Measurements from ENCODE around the gene RNASE13.
A peak's percentile ranks its signal among the peaks of the same experiment; 100 is the strongest.
"Not testable (repeated sequence)": the region's sequence is repeated elsewhere in the genome, so short reads cannot be mapped to it uniquely, and the experiment has no call there.

Gene RNASE13

DNA sequence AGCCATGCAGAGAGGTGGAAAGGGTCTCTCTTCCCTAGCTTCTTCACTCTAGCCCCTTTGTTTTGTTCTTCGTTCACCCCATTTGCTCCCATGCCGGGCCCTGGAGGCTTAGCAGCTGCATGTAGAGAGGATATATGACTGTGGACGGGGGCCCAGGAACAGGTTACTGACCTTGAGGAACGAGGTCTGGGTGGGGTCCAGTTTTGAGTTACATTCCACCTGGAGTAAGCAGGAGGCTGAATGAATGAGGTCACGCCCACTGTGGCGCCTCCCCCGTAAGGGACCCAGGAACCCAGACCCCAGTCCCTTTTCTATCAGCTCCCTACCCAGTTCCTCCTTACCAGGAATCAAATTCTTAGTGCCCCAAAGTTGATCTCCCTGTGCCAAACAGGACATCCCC is 16.3 kb downstream of the RNASE13 start:
- DNase-seq: no peak

DNA sequence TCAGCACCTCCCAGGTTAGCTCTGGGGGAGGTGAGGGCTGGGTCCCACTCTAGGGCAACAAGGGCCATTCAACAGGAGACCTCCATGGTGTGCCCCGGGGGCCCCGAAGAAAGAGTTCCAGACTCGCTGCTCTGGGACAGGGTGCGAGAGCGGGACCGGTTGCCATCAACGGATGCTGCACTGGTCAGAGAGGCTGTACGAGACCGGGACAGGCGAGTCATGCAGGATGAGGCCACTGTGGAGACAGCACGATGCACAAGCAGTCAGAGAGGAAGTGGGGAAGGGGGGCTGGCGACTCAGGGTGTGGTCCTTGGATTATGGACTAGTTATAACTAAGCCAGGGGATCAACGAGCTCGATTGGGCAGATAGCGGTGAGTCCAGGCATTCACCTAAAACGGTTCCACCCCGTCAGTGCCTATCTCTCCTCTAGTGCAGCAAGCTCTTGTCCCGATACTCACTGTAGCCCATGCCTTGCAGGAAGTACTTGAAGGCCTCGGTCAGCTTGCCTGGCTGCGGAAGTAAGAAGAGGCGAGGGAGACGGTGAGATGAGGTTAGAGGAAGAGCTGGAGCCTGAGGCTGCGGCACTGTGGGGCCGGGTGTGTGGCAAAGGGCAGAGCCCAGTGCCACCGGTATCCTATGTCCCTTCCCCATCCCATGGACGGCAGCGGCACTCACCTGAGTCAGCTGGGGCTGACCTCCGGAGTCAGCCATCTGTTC is 16.9 kb downstream of the RNASE13 start:
- DNase-seq: no peak

DNA sequence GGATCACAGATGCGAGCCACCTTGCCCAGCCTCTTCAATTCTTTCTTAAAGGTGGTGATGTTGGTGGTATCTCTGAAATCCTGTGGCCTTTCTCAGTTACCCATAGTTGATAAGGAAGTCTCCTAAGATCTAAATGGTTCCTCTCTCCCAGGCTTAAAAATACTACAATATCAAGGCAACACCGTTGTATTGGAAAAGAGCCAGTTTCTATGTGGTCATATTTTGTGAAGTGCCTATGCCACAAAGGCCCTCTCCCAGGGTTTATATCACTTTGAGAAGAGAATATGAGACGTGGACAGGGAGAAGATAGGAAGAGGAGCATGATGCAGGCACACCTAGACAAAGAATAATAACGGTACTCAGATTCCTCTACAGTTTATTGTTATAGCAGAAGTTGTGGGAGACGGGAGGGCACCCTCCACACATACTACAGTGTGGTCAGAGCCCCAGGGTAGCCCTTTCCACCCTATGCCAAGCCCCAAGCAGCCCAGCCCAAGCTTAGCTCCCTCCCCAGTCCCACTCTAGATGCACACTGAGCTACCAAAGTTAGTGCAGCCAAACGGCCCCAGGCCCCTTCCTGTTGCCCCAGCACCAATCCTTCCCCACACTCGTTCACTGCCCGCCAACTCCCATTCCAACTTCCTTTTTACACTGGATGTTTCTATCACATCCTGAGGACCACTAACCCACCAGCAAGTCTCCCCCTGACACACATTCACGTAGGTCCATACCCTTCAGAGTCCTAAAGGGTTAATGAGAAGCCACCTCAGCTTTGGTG is 18.0 kb downstream of the RNASE13 start:
- DNase-seq: no peak

DNA sequence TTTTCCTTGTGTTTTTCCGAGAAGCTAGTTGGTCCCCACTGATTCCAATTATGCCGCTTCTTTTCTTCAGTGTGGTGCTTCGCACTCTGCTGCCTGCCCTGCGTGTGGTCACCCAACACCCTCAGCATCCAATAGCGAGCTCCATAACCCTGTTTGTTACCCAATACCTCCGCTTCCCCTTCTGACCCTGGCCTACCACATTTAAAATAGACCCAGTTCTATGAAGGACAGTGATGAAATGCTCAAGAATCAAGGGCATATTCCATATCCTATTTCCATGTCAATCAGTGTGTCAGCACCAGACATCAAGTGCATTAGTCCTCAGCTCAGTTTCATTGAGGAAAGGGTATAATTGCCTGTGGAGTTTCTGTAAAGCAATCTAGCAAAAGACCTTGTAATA is 19.3 kb downstream of the RNASE13 start:
- DNase-seq: no peak

DNA sequence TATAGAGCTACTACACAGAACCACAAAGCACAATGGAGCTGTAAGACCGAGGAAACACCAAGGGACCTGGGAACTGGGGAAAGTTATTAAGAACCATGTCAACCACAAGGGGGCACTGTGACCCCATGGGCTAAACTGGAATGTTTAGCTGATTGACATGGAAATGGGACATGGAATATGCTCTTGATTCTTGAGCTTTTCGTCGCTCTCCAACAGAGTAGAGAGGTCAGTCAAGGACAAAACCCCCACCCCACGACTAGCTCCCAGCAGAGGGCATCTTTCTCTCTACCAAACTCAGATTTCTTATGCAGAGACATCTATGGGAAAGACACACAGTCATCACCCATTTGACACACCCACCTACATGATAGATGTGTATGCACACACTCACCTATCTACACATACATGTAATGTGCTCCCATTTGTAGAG is 19.8 kb downstream of the RNASE13 start:
- DNase-seq: peak; percentile 86

DNA sequence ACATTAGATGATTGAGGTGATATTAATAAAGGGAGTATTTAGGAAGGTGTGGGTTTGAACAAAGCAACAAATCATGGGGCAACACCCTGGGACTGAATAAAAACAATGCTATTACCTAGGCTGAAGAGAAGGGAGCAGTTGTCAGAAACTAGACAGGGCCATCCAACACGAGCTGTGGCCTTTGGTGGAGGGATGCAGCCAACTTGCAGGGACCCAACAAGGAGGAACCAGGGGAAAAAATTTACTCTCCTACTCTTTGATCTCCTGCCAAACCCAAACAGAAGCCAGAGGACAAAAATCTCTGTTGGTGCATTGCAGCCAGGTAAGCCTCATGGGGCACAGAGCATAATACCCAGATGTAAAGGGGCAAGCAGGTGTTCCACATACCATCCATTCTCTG is 23.5 kb downstream of the RNASE13 start:
- DNase-seq: no peak

DNA sequence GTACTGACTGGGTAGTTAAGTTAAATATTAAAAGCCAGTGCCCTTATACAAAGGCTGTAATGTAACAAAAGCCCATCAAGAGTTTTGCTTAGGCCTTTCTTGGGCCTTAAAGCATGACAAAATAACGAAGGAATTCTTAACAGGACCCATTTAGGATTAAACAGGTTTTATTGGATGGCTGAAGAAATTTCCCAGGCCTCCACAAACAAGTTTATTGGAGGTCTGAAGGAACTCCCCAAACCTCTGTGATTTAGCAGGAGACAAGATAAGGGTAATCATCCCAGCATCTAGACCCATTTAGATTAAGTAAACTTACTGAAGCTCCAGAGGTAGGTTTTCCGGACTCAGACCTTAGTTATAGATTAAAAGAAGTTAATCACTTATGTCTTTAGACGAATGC is 24.9 kb downstream of the RNASE13 start:
- not testable (repeated sequence) for DNase-seq

DNA sequence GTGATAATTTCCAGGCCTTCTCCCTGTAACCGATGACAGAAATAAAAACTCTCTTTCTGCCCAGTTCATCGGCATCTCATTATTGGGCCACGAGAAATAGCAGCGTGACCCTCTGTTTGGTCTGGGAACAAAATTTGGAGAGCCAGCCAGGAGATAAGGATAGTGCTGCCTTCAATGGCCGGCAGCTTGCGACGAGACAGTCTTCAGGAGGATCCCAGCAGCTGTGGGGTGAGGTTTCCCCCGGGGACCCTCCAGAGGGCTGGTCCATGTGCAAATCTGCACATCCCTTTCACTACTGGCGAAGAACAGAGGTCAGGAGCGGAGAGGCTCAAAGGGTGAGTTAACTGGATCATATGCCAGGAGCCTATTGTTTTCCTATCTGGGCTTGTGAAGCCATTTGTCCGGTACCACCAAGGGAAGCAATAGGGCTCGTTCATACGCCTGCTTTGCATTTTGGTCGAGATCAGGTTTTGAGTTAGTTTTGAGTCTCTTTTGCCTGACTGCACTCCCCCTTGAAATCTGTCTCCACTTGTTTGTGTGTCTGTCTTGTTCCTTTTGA is 30.7 kb downstream of the RNASE13 start:
- DNase-seq: no peak

DNA sequence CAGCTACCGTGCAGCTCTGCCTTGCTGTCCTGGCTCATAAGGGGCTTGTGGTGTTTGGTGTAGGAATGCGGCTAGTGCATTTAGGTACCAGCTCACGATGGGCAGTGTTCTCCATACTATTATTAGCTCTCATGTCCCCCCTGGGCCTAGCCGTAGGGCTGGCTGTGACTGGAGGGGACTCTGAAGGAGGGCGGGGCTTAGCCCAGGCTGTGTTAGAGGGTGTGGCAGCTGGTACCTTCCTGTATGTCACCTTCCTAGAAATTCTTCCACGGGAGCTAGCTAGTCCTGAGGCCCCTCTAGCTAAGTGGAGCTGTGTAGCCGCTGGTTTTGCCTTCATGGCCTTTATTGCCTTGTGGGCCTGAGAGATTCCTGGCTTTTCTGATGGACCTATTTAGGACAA is 33.4 kb downstream of the RNASE13 start:
- no peak for DNase-seq

DNA sequence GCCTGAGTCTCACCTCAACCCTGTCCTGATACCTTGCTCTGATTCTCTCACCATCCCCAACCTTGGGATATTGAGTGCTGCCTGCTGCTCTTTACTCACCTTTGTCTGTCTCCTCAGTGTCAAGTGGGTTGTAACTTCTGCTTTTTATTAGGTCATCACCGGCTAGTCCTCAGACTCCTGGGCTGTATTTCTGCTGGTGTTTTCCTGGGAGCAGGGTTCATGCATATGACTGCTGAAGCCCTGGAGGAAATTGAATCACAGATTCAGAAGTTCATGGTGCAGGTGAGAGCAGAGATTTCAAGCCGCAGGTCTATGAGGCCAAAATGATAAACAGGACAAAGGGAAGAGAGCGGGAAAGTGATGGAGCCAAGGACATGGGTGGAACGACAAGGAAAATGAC is 35.0 kb downstream of the RNASE13 start:
- no peak for DNase-seq

DNA sequence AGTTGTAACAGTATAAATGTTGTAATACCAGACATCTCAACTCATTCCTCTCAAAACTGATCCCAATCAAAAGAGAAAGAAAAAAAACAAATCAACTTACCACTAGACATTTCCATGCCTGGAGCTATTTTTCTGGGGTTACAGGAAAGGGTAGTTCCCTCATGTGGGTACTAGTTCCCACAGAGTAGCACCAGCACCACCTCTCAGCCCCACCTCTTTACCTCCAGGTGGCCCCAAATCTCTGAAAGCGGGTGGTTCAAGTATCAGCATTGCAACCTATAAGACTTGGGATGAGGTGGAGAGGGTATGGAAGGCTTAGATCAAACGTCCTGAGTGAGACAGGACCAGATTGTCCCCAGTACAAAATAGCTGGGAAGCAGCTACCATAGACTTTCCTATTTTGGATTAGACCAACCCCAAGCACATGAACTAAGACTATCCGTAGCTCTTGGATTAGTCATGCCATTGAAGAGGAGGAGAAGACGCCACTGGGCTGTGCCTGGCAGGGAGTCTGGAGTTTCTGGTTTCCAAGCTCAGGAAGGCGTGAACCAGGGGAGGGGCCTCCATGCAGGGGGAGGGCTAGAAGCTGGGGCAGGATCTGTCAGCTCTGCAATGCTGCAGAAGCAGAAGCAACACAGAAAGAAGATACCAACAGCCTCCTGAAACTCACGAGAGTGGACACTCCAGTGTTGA is 35.8 kb downstream of the RNASE13 start, which contains the start of gene SLC39A2:
Gene SLC39A2 (plus strand): TSS at position 620 of the 693 bp plus-strand sequence. CDS start 154 bp downstream, outside the sequence.
- DNase-seq: no peak

DNA sequence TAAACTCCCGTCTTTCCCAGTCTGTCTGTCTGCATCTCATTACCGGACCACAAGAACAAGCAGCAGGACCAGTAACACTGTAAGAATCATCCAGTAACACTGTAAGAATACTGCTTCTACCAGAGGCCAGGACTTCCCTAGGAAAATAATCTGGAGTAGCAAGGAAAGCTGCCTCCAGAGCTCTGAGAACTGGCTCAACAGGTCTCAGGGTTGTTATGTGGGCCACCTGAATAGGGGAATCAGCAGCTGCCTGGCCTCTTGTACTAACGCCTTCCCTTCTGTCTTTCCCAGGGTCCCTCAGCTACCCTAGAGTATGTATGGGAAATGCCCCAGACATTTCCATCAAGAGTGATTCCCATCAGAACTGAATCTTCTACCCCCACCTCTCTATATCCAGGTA is 36.5 kb downstream of the RNASE13 start:
- DNase-seq: no peak

DNA sequence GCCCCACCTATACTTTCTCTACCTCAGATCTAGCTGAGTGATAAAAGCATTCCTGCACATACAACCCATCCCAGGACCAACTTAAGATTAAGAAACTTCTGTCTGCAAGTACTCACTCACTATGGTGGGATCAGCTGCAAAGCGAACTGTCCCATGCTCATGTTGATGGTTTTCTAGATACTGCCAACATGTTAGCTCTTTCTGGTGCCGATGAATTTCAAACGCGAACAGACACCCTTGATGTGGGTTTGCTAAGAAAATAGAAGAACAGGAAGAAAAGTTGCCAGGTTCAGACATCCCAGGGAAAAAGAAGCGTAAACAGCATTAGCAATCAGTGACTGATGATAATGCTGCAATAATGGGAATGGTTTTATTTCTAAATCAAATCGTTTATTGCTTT is 37.0 kb downstream of the RNASE13 start:
- DNase-seq: no peak

DNA sequence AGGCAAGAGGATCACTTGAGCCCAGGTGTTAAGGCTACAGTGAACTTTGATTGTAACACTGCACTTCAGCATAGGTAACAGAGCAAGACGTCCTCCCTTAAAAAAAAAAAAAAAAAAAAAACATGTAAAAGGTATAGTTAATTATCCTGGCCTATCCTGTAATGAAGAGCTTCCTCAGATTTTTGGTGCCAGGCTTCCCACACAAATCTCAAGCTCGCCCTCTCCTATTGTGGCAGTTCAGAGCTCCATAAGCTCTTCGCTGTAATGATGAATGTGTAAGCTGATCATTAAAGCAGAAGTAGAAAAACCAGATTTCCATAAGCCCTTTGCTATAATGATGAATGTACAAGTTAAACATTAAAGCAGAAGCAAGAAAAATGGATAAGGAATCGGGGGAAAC is 37.5 kb downstream of the RNASE13 start:
- no peak for DNase-seq

DNA sequence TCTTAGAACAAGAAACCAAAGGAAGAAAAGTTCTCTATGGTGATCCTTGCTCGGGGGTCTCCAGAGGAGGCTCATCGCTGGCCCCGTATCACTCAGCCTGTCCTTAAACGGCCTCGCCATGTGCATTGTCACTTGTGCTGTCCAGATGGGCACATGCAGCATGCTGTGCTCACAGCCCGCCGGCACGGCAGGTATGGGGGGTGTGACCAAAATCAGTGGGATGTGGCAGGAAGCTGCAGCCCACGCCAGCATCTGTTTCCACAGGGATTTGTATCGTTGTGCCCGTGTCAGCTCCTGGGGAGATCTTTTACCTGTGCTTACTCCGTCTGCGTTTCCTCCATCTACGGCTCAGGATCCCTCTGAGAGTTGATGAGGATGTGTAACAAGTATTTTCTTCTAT is 38.1 kb downstream of the RNASE13 start:
- no peak for DNase-seq

DNA sequence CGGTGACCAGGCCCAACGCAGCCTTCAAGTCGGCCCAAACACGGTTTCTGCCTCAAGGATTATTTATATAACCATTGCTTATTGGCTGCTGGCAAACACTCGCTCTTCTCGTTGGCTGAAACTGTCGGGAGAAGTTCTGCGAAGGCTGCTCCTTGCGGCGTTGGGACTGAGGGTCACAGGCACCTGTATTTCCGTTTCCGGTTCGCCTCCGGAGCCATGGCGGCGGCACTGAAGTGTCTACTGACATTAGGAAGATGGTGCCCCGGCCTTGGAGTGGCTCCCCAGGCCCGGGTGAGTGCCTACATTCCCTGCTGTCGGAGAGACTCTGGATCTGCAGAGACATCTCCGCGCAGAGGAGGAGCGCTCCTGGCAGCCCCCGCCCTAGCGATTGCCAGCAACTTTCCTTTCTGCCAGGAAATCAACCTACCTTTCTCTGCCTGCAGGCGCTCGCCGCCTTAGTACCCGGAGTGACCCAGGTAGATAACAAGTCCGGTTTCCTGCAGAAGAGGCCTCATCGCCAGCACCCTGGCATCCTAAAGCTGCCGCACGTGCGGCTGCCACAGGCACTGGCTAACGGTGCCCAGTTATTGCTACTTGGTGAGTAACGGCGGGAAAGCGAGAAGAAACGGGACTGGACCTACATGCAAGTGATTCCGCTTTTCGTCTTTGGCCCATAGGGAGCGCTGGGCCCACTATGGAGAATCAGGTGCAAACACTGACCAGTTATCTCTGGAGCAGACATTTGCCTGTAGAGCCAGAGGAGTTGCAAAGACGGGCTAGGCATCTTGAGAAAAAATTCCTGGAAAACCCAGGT is 44.6 kb downstream of the RNASE13 start, which contains the start of gene METTL17:
Gene METTL17 (plus strand): TSS at position 194 of the 814 bp plus-strand sequence. CDS start 23 bp downstream, at position 217.
- DNase-seq: peak; percentile 64

DNA sequence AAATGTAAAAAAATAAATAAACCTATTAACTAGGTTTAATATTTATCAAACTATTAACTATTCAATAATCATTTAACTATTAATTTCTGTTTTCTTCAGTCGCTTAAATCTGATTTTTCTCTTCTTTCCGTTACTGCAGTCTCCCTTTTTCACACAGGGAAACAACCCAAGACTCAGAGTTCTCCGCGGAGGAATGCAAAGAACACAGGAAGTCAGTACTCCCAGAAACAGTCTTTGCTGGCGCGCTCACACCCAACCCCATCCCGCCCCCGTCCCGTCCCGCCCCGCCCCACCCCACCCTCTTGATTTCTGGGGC is 45.2 kb downstream of the RNASE13 start:
- no peak for DNase-seq

DNA sequence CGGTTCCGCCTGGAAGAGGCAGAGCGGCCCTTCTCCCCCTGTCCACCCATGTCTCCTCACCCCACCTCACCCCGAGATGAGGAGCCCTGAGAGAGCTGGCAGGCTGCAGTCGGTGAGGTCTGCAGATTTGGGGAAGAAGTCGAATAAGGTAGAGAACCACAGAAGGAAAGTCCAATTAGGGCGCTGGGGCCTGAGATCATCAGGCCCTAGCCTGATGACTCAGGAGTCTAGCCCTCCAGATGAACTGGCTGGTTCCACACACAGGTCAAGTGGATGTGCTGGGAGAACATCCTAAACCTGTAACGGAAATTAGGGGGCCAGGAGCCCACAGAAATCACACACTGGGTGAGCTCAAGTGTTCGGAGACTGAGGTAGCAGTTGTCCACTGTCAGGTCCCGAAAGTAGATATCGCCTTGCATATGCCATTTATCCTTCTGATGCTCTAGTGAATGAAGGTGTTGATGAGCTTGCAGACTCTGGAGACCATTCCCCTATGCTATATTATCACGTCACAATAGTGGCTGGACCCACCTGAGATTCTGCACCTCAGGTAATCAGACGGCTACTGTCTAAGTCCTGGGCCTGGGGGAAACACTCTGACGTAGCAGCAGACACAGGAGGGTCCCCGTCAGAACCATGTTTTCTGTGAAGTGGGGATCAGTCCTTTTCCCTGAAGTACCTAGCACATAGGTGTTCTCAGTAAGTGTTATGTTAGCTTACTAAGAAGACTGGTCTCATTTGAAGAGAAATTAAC is 45.7 kb downstream of the RNASE13 start:
- no peak for DNase-seq

DNA sequence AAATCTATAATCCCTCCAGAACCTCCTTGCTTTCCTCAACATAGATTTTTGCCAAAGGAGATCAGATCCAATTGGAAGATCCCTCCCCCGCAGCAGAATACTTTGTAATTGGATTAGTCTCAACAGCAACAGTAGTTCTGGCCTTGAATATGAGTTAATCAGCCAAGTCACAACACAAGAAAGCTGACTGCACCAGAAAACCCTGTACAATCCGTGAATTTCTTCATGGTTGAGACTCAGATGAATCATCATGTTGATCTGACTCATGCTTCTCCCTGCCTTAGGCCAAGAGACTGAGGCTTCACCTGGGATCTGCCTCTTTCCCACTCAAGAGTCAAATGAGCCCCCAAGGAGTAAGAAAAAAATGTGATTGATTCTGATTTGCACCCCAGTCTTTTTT is 47.8 kb downstream of the RNASE13 start:
- DNase-seq: no peak

DNA sequence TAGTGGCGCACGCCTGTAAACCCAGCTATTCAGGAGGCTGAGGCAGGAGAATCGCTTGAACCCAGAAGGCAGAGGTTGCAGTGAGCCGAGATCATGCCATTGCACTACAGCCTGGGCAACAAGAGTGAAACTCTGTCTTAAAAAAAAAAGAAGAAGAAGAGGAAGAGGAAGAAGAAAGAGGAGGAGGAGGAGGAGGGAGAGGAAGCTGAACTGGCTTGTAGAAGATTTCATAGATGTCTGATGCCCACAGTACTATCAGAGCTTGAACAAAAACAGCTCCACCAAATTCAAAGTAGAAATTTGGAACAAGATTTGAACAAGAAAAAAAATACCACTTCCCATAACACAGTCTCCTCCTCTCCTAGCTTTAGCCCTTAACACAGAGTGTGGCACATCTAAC is 49.0 kb downstream of the RNASE13 start:
- DNase-seq: not testable (repeated sequence)
